Stimulated activated effector memory CD8-positive, alpha-beta T cell treated with anti-CD3 and anti-CD28 coated beads, Interleukin-12 subunit alpha, Interleukin-12 subunit beta, amount 100 ng/mL, for 72 hours (primary cell): ENCODE data around the gene NOSIP.
"Not testable (repeated sequence)": the region's sequence is repeated elsewhere in the genome, so short reads cannot be mapped to it uniquely, and the experiment has no call there.

Source experiments
- ATAC-seq: fragments of 150-1000 bp; cut with Tn5 transposase; 2 replicates; pipeline ENCODE4 v1.10.0; 2021
- DNase-seq, 2 donors: peaks; one replicate each; pipeline ENCODE4 v3.0.0; 2021 to 2022; ENCODE audit warnings: low spot score in 2 of 2
- H3K27ac Mint-ChIP-seq: one replicate; pipeline ENCODE4 v1.8.0; 2022; ENCODE audit warnings: mild to moderate bottlenecking, mixed read lengths
- H3K36me3 Mint-ChIP-seq: one replicate; pipeline ENCODE4 v1.8.0; 2022; ENCODE audit warnings: mild to moderate bottlenecking, mixed read lengths
- H3K4me1 Mint-ChIP-seq: one replicate; pipeline ENCODE4 v1.8.0; 2022; ENCODE audit warnings: mixed read lengths
- H3K4me3 Mint-ChIP-seq: one replicate; pipeline ENCODE4 v1.8.0; 2022; ENCODE audit warnings: mild to moderate bottlenecking, mixed read lengths
- H3K9me3 Mint-ChIP-seq: one replicate; pipeline ENCODE4 v1.8.0; 2022; ENCODE audit warnings: mixed read lengths

NOSIP gene, protein sequence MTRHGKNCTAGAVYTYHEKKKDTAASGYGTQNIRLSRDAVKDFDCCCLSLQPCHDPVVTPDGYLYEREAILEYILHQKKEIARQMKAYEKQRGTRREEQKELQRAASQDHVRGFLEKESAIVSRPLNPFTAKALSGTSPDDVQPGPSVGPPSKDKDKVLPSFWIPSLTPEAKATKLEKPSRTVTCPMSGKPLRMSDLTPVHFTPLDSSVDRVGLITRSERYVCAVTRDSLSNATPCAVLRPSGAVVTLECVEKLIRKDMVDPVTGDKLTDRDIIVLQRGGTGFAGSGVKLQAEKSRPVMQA

GRCh38 chr19:49580264-49581006 lies at the start of gene NOSIP:
NOSIP (minus strand) TSS chr19:49580556; CDS start chr19:49560691, 19,865 bp downstream.
- ATAC-seq = peak; percentile 98
- peak within 1 kb of the TSS; percentile 86 for H3K27ac Mint-ChIP-seq
- H3K4me3 Mint-ChIP-seq = peak within 1 kb of the TSS; percentile 81
- DNase-seq = peak; percentile 86 to 97
- H3K9me3 Mint-ChIP-seq = no peaks in the 10 kb centered on the region
- peaks cover 26% of the 10 kb centered on the region for H3K4me1 Mint-ChIP-seq
- peaks cover 49% of the 10 kb centered on the region for H3K36me3 Mint-ChIP-seq

- no peak overlapping the region for H3K27ac Mint-ChIP-seq
- DNase-seq (no peak), ATAC-seq (no peak)
- no peaks in the 10 kb centered on the region for H3K9me3 Mint-ChIP-seq
- no peaks in the 10 kb centered on the region for H3K4me1 Mint-ChIP-seq
- peaks cover 43% of the 10 kb centered on the region for H3K36me3 Mint-ChIP-seq
- no peak overlapping the region for H3K4me3 Mint-ChIP-seq
Observed at GRCh38 chr19:49629659-49630058, 49.3 kb upstream of the NOSIP start.

GRCh38 chr19:49626226-49626625 lies 45.9 kb upstream of the NOSIP start:
- no peak for DNase-seq
- ATAC-seq = no peak
- H3K27ac Mint-ChIP-seq = no peak overlapping the region
- H3K4me3 Mint-ChIP-seq = no peak overlapping the region
- H3K9me3 Mint-ChIP-seq = no peaks in the 10 kb centered on the region
- peaks cover 74% of the 10 kb centered on the region for H3K36me3 Mint-ChIP-seq
- H3K4me1 Mint-ChIP-seq = no peaks in the 10 kb centered on the region

GRCh38 chr19:49624967-49625910 lies 44.9 kb upstream of the NOSIP start:
- DNase-seq = no peak
- H3K36me3 Mint-ChIP-seq = peaks cover 80% of the 10 kb centered on the region
- no peak overlapping the region for H3K27ac Mint-ChIP-seq
- H3K4me3 Mint-ChIP-seq = no peak overlapping the region
- ATAC-seq = no peak
- no peaks in the 10 kb centered on the region for H3K4me1 Mint-ChIP-seq
- no peaks in the 10 kb centered on the region for H3K9me3 Mint-ChIP-seq

DNA sequence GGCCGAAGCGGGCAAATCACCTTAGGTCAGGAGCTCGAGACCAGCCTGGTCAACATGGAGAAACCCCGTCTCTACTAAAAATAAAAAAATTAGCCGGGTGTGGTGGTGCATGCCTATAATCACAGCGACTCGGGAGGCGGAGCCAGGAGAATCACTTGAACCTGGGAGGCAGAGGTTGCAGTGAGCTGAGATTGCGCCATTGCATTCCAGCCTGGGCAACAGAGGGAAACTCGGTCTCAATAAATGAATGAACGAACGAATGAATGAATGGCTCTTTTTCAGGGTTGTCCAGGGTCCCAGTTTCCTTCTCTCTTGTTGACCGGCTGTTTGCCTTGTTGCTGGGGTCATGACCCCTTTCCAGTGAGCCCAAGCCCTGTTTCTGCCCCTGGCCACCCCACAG lies 37.5 kb upstream of the NOSIP start:
- not testable (repeated sequence) for DNase-seq, ATAC-seq, H3K9me3 Mint-ChIP-seq, H3K4me3 Mint-ChIP-seq
- Mint-ChIP-seq H3K36me3 (peaks cover 92% of the 10 kb centered on the region), H3K4me1 (peaks cover 30% of the 10 kb centered on the region), H3K27ac (peak overlapping the region; percentile 61)

DNA sequence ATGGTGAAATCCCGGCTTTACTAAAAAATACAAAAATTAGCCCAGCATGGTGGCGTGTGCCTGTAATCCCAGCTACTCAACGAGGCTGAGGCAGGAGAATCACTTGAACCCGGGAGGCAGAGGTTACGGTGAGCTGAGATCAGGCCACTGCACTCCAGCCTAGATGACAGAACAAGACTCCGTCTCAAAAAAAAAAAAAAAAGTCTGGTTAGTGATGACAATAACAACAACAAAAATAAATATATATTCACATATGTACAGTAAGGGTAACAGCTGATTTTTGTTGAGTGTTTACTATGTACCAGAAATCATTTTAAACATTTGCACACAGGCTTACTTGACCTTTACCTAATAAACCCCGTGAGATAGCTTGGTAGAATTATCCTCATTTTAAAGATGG lies 36.6 kb upstream of the NOSIP start:
- Mint-ChIP-seq H3K4me3 (no peak overlapping the region), H3K9me3 (no peaks in the 10 kb centered on the region), H3K36me3 (peaks cover 83% of the 10 kb centered on the region), H3K4me1 (peaks cover 37% of the 10 kb centered on the region), H3K27ac (peak overlapping the region; percentile 61)
- no peak for ATAC-seq
- no peak for DNase-seq

GRCh38 chr19:49616532-49616931 lies 36.2 kb upstream of the NOSIP start:
- Mint-ChIP-seq H3K4me3 (no peak overlapping the region), H3K4me1 (peaks cover 37% of the 10 kb centered on the region), H3K27ac (no peak overlapping the region), H3K36me3 (peaks cover 78% of the 10 kb centered on the region), H3K9me3 (no peaks in the 10 kb centered on the region)
- ATAC-seq = no peak
- no peak for DNase-seq

DNA sequence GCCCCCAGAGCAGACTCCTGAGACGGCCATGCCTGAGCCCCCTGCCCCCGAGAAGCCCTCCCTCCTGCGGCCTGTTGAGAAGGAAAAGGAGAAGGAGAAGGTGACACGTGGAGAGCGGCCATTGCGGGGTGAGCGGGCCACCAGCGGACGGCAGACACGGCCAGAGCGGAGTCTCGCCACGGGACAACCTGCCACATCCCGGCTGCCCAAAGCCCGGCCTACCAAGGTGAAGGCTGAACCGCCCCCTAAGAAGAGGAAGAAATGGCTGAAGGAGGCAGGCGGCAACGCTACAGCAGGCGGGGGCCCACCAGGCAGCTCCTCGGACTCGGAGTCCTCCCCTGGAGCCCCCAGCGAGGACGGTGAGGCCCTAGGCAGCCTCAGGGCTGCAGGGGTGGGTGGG lies 35.5 kb upstream of the NOSIP start:
- no peak for ATAC-seq
- H3K9me3 Mint-ChIP-seq = no peaks in the 10 kb centered on the region
- DNase-seq = no peak
- no peak overlapping the region for H3K4me3 Mint-ChIP-seq
- H3K36me3 Mint-ChIP-seq = peaks cover 78% of the 10 kb centered on the region
- H3K27ac Mint-ChIP-seq = peak overlapping the region; percentile 93
- H3K4me1 Mint-ChIP-seq = peaks cover 37% of the 10 kb centered on the region

DNA sequence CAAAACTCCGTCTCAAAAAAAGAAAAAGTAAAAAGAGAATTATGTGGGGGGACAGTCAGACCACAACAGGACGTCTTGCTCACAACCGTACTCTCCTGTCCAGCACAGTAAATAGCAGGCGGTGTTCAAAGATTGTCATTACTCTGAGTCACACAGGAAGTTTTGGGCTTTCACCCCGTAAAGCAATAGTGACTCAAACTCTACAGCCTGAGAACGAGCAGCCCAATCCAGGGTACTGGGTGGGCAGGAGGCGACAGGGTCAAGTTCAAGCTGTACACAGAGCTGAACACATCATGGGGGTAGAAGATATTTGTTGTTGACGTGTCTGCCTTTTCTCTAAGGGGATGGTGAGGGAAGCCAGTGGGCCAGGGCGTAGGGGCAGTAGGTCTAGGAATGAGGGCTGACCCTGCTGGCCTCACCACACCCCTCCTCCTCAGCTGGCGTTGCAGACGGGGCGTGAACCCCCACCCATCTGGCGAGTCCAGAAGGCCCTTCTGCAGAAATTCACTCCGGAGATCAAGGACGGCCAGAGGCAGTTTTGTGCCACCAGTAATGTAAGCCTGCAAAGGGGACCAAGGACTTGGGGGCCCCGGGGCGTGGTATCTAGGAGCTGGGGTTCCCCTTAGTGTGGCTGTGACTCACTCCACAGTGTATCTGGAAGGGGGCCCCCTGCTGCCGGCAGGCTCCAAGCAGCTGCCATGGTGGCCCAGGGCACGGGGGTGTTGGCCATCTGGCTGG lies 33.9 kb upstream of the NOSIP start:
- Mint-ChIP-seq H3K4me3 (peak overlapping the region; percentile 67), H3K36me3 (peaks cover 79% of the 10 kb centered on the region), H3K4me1 (peaks cover 37% of the 10 kb centered on the region), H3K9me3 (no peaks in the 10 kb centered on the region), H3K27ac (peak overlapping the region; percentile 93)
- DNase-seq = peak in 1 of 2 donors; percentile 72
- ATAC-seq = peak; percentile 96

GRCh38 chr19:49613374-49613773 lies 33.0 kb upstream of the NOSIP start:
- Mint-ChIP-seq H3K36me3 (peaks cover 79% of the 10 kb centered on the region), H3K4me3 (peak overlapping the region; percentile 67), H3K27ac (peak overlapping the region; percentile 93), H3K4me1 (peaks cover 30% of the 10 kb centered on the region), H3K9me3 (no peaks in the 10 kb centered on the region)
- no peak for ATAC-seq
- no peak for DNase-seq

DNA sequence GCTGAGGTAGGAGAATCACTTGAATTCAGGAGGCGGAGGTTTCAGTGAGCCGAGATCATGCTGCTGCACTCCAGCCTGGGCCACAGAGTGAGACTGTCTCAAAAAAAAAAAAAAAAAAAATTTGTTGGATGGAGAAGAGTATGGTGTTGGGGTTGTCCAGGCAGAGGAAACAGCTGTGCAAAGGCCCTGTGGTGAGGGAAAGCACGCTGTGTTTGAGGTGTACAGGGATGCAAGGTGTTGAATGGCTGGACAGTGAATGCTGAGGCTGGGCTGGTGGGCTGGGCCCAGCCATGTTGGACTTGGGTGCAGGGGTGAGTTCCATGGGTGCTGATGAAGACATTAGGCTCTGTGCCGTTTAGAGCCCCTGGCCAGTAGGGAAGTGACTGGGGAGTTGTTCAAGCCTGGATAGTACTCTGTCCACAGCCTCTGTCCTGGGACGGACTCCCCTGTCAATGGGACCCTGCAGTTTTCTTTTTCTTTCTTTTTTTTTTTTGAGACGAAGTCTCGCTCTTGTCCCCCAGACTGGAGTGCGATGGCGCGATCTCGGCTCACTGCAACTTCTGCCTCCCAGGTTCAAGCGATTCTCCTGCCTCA lies 29.2 kb upstream of the NOSIP start:
- ATAC-seq (no peak), DNase-seq (no peak)
- no peak overlapping the region for H3K27ac Mint-ChIP-seq
- H3K4me1 Mint-ChIP-seq = peaks cover 22% of the 10 kb centered on the region
- H3K36me3 Mint-ChIP-seq = peaks cover 73% of the 10 kb centered on the region
- H3K9me3 Mint-ChIP-seq = no peaks in the 10 kb centered on the region
- H3K4me3 Mint-ChIP-seq = no peak overlapping the region

GRCh38 chr19:49605605-49606004 lies 25.2 kb upstream of the NOSIP start:
- no peak for DNase-seq
- no peaks in the 10 kb centered on the region for H3K9me3 Mint-ChIP-seq
- no peak overlapping the region for H3K4me3 Mint-ChIP-seq
- H3K27ac Mint-ChIP-seq = peak overlapping the region; percentile 52
- peaks cover 7% of the 10 kb centered on the region for H3K4me1 Mint-ChIP-seq
- H3K36me3 Mint-ChIP-seq = peaks cover 94% of the 10 kb centered on the region
- no peak for ATAC-seq

- ATAC-seq (no peak), DNase-seq (no peak)
- peaks cover 15% of the 10 kb centered on the region for H3K4me1 Mint-ChIP-seq
- peaks cover 93% of the 10 kb centered on the region for H3K36me3 Mint-ChIP-seq
- H3K4me3 Mint-ChIP-seq = no peak overlapping the region
- H3K27ac Mint-ChIP-seq = peak overlapping the region; percentile 37
- no peaks in the 10 kb centered on the region for H3K9me3 Mint-ChIP-seq
Observed at GRCh38 chr19:49602806-49603205, 22.4 kb upstream of the NOSIP start.

DNA sequence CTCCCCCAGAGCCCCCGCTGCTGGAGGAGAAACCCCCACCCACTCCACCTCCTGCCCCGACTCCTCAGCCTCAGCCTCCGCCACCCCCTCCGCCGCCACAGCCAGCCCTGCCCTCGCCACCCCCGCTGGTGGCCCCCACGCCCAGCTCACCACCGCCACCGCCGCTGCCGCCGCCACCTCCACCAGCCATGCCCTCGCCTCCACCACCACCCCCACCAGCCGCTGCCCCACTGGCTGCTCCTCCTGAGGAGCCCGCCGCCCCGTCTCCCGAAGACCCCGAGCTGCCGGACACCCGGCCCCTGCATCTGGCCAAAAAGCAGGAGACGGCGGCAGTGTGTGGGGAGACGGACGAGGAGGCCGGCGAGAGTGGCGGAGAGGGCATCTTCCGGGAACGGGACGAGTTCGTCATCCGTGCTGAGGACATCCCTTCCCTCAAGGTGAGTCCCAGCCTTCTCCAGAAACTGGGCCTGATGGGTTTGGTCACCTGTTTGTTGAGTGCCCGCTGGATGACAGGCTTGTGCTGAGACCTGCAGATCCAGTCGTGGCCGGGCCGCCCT lies 21.2 kb upstream of the NOSIP start:
- peaks cover 15% of the 10 kb centered on the region for H3K4me1 Mint-ChIP-seq
- DNase-seq (no peak), ATAC-seq (no peak)
- H3K27ac Mint-ChIP-seq = no peak overlapping the region
- peaks cover 82% of the 10 kb centered on the region for H3K36me3 Mint-ChIP-seq
- H3K9me3 Mint-ChIP-seq = no peaks in the 10 kb centered on the region
- H3K4me3 Mint-ChIP-seq = no peak overlapping the region
